Astrocyte of the spinal cord (primary cell): ENCODE results near the gene UNKL.
"Not testable (repeated sequence)": the region's sequence is repeated elsewhere in the genome, so short reads cannot be mapped to it uniquely, and the experiment has no call there.

Experiments
- DNase-seq: peaks from one replicate; pipeline ENCODE4 v3.0.0; 2011; ENCODE audit warnings: low read depth, low spot score
- H3K4me3 ChIP-seq: 2 replicates; pipeline ENCODE4 v1.5.1; 2011; ENCODE audit warnings: low read depth, mild to moderate bottlenecking, low read length, moderate library complexity
- CTCF ChIP-seq: IDR thresholded peaks from 2 replicates; pipeline ENCODE4 v1.5.1; 2012; ENCODE audit warnings: low read depth, mild to moderate bottlenecking, low read length, inconsistent platforms
- in situ Hi-C: cut with HindIII; loops from 2 replicates; pipeline ENCODE4 v1.10.0; 2017; ENCODE audit warnings: low sequenced_read_pairs

The UNKL gene

DNA sequence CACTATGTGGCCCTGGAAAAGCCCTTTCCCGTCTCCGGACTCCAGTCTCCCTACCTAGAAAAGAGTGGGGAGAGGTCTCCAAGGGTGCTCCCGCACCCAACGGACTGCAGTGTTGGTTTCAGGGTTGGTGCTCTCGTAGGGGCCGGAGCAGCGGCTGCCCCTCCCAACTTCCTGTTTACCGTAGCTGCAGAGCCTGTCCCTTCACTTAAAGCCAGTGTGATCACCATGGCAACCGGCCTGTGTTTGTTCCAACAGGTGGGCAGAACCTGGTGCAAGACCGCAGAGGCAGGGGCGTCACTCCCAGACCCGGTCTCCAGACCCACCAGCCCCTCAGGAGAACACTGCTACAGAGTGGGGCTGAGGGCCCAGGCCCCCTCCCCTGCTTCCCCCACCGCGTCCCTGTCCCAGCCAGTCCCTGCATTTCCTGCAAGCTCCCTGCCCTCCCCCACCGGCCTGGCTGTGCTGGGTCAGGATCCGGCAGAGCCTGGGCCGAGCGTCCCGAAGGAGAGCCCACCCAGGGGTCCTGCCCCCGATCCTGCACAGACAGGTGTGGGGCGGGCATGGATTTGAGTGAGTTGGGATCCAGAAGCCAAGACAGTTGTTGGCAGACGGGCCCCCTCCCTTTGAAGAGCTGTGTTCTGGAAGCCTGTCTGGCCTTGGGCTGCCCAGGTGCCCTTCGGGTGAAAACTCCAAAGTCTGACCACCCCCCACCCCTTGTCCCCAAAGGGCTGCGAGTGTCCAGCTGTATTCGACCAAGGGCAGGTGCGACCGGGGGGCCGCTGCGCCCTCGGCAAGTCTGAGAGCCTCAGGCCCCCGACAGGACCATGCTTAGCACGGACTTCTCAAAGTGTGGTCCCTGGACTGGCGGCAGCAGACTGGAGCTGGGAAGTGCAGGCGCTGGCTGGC, 82.5 kb downstream of the UNKL start:
- no peak overlapping the region for H3K4me3 ChIP-seq
- in situ Hi-C loops = no loop called here
- peak; percentile 36 for DNase-seq
- TF ChIP-seq CTCF = no peak

GRCh38 chr16:1330931-1331711, 83.4 kb downstream of the UNKL start:
- H3K4me3 ChIP-seq = no peak overlapping the region
- no peak for DNase-seq
- in situ Hi-C loops = no loop called here
- TF ChIP-seq CTCF = no peak

DNA sequence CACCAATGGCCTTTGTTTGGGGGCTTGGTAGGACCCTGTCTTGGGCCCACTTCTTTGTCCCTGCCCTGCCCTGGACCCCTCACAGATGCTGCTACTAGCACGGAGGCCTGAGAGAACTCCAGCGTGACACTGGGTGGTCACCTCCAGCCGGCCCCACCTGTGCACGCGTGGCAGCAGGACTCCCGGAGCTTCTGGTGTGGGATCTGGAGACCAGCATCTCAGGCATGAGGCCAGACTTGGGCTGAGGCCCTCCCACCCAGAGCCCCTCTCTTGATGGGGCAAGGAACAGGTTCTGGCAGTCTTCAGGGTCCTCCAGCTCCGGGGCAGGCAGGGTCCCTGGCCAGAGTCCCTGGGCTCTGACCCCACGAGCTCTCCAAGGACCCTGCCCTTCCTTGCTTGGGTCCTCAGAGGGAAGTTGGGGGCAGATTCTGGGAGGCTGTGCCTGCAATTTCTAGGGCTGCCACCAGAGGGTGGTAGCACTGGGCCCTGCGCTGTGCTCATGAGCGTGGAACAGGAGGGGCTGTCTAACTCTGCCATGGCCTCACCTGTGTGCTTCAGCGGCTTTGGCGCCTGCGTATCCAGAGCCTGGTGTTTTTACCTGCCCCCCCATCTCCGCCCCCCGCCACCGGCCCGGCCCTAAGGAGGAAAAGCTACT, 84.1 kb downstream of the UNKL start:
- TF ChIP-seq CTCF = peak; percentile 63
- H3K4me3 ChIP-seq = no peak overlapping the region
- DNase-seq = no peak
- in situ Hi-C loops = no loop called here

DNA sequence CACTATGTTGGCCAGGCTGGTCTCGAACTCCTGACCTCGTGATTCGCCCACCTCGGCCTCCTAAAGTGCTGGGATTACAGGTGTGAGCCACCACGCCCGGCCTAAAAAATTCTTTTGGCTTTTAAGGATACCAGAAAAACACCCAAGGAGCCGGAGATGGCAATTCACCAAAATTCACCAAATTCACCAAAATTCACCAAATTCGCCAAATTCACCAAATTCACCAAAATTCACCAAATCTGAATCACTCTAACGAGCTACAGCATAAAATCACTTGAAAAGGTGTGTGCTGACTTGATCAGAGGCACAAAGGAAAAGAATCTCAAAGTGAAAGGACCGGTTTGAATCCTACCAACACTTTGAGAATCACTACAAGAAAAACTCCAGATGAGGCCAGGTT, 85.5 kb downstream of the UNKL start:
- DNase-seq, H3K4me3 ChIP-seq, in situ Hi-C loops: not testable (repeated sequence)

DNA sequence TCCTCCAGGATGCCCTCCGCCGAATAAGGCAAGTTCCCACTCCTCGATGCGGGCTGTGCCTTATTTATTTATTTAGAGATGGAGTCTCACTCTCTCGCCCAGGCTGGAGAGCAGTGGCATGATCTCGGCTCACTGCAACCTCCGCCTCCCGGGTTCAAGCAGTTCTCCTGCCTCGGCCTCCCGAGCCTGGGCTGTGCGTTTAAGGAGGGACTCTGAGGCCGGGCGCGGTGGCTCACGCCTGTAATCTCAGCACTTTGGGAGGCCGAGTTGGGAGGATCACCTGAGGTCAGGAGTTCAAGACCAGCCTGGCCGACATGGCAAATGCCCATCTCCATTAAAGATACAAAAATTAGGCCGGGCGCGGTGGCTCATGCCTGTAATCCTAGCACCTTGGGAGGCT, 86.4 kb downstream of the UNKL start:
- H3K4me3 ChIP-seq, DNase-seq, in situ Hi-C loops: not testable (repeated sequence)

GRCh38 chr16:1327619-1327947, 86.9 kb downstream of the UNKL start:
- in situ Hi-C loops = no loop called here

More at GRCh38 chr16:1327619-1327947, 86.9 kb downstream of the UNKL start:
- H3K4me3 ChIP-seq = no peak overlapping the region
- TF ChIP-seq CTCF = no peak
- no peak for DNase-seq
